Erythroblast (primary cell): ENCODE measurements around the gene ATP8B1.

ENCODE experiments used
- DNase-seq, 2 experiments: peaks; one replicate each; lab custom pipeline; 2025; lab: John Stamatoyannopoulos, UW
- GATA1 ChIP-seq: IDR thresholded peaks from 2 replicates; pipeline ENCODE4 v1.6.1; 2011; ENCODE audit warnings: low read depth, mild to moderate bottlenecking, control low read depth, low read length, moderate library complexity
- POLR2A ChIP-seq: IDR thresholded peaks from 2 replicates; pipeline ENCODE4 v1.6.1; 2011; ENCODE audit warnings: mild to moderate bottlenecking, low read length

ATP8B1 gene

DNA sequence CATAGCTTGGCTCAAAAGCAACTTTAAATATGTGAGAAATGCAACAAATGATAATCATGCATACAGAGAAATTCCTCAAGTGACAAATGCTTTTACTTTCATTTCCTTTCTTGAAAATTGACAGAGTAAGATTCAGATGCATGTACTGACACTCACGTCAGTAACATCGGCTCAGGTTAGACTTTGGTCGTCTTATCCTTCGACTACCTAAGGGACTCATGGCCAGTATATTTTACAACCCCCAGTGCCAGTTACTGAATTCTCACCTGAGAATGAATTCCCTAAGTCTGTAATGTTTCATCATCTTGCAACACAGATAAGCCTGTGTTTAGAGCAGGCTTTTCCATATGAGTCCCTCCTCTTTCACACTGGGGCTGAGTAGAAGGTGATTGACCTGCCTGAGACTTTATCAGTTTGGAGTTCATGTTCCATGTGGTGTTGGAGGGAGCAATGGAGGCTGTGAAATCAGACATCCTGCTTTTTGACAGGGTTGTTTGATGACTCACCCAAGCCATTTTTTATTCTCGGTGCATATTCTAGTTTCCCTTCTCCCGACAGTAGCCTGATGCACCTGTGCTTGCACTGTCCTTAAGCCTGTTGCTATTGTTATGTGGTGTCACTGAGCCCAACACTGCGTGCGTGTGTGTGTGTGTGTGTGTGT lies 30.5 kb upstream of the ATP8B1 start:
- TF ChIP-seq POLR2A (no peak), GATA1 (no peak)
- DNase-seq, result peak in 1 of 2 experiments; percentile 50

DNA sequence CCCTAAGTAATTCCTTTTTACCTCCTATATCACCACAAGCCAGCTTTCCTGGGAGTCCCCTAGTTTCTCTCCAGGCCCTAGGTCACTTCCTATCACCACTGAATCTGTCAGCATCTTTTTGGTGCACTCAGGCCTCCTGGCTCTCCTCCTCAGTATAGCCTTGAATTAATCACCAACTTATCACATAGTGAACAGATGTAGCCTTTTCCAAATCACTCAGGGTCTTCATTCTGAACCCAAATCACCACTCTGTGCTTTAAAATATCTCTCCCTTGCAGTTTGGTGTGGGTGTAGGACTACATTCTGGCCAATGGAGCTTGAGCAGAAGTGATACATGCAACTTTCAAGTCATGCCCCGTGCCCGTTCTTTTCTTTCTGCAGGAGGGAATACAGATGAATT lies 29.6 kb upstream of the ATP8B1 start:
- peak; percentile 28 to 33 for DNase-seq

DNA sequence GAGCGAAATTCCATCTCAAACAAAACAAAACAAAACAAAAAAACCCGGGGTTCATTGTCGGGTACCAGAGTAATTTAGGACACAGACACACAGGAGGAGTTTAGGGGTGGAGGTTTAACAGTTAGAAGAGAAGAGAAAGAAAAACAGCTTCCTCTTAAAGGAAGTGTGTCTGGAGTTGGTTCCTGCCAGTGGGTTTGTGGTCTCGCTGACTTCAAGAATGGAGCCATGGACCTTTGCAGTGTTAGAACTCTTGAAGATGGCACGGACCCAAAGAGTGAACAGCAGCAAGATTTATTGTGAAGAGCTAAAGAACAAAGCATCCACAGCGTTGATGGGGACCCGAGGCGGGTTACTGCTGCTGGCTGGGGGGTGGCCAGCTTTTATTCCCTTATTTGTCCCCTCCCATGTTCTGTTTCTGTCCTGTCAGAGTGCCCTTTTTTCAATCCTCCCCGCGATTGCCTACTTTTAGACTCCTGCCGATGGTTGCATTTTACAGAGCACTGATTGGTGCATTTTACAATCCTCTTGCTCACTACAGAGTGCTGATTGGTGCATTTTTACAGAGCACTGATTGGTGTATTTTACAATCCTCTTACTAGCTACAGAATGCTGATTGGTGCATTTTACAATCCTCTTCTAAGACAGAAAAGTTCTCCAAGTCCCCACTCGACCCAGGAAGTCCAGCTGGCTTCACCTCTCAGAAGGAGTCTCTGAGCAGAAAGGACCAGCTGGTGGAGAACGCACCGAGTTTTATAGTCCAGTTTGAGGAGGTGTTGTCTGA lies 28.7 kb upstream of the ATP8B1 start:
- TF ChIP-seq POLR2A (no peak), GATA1 (no peak)
- DNase-seq, result no peak

More for the DNA sequence above, 29.6 kb upstream of the ATP8B1 start:
- TF ChIP-seq GATA1 (no peak), POLR2A (no peak)

DNA sequence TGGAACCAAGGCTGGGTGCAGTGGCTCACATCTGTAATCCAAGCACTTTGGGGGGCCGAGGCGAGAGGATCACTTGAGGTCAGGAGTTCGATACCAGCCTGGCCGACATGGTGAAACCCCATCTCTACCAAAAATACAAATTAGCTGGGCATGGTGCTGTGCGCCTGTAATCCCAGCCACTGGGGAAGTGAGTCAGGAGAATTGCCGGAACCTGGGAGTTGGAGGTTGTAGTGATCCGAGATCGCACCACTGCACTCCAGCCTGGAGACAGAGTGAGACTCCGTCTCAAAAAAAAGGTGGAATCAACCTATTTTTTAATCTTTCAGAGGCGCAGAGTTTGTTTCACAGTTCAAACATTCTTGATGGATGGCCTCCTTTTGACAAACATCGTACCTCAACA lies 24.5 kb upstream of the ATP8B1 start:
- no peak for DNase-seq
- TF ChIP-seq GATA1 (no peak), POLR2A (no peak)

DNA sequence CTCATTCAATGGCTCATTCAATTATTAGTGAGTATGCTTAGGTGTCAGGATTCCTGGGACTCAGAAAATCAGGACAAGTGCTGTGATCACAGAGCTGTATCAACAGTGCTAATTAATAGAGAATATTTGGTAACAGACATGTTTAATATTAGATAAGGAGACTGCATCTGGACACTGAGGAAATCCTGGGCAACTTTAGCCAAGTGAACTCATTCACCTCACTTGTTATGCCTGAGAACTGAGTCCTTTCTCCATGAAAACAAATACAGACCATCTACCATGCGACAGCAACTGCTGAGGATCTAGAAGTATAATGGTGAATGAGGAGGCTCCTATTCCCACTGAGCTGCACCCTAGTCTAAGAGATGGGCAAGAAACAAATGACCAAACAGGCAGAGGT lies 23.1 kb upstream of the ATP8B1 start:
- no peak for DNase-seq
- no peak for TF ChIP-seq GATA1
- TF ChIP-seq POLR2A, result no peak

DNA sequence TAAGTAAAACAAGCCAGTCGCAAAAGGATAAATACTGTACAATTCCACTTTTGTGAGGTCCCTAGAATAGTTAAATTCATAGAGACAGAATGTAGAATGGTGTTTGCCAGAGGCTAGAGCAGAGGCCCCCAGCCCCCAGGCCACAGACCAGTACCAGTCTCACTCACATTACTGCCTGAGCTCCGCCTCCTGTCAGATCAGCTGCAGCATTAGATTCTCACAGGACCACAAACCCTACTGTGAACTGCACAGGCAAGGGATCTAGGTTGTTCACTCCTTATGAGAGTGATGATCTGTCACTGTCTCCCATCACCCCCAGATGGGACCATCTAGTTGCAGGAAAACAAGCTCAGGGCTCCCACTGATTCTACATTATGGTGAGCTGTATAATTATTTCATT lies 17.5 kb upstream of the ATP8B1 start:
- DNase-seq, result peak; percentile 50 to 77

DNA sequence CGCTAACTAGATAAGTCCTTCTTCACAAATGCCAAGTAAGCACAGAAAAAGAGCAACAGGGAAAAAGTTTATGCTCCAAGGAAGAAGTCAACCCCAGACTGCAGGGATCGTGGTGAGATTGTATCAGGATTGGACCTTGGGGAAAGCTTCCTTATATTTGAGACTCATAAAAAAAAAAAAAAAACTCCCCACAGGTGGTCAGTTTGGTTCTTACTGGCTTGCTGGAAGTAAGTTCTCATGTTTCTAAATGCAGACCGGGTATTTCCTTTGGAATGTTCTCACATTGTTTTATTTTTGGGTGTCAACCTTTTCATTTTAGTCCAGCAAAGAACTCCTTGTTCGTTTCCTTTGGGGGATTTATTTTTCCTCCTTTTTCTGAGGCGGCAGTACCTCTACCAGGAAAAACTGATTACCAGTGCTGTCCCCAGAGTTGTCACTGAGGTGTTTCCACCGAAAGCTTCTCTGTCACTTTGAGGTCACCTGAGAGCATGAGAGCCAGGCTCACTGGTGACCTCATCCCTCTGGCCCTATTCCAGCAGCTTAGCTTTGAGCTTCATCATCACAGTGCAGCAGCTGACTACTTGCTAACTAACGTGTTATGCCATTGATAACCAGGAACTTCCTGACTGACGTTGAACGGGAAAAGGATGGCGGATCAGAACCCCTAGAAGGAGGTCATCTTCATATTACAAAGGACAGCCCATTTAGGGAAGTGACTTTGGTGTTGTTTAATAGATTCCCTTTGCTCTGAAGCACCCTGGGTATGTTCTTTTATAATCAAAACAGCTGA lies 16.8 kb upstream of the ATP8B1 start:
- peak; percentile 96 to 99 for DNase-seq
- TF ChIP-seq GATA1 (no peak), POLR2A (no peak)

DNA sequence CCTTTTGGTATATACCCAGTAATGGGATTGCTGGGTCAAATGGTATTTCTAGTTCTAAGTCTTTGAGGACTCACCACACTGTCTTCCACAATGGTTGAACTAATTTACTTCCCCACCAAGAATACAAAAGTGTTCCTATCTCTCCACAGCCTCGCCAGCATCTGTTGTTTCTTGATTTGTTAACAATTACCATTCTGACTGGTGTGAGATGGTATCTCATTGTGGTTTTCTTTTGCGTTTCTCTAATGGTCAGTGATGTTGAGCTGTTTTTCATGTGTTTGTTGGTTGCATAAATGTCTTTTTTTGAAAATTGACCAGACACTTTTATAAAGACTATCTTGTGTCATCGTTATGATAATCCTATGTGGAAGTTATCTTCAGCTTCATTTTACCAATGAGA lies 16.0 kb upstream of the ATP8B1 start:
- DNase-seq, result peak; percentile 65 to 73

DNA sequence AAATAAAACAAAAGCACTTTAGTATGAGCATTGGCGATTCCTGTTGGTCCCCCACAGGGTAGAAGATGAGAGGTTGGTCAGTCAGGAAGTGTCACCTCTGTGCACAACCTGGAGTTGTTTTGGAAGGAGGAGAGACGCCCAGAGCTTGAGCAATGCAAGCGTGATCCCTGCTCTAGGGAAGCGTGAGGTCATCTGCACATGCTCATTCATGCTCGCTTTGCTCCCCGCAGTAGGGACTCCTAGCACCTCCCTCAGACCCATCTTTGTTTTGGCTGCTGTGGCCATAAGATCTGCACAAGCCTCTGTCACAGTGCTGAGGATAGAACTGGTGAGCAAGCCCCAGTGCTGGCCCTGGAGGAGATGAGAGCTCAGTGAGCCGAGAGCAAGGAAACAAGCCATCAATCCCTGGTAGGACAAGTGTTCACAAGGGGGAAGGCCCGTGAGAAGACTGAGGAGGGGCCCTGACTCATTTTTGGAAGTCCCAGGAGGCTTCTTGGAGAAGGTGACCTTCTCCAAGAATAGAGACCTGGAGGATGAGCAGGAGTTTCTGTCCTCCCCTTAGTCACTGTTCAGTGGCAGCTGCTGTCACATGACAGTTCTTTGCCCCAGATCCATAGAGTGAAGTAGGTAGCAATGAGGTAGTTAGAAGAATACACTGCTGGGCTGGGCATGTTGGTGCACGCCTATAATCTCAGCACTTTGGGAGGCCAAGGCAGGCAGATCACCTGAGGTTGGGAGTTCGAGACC lies 13.3 kb upstream of the ATP8B1 start:
- DNase-seq, result peak in 1 of 2 experiments; percentile 45
- TF ChIP-seq POLR2A, result no peak
- no peak for TF ChIP-seq GATA1

More for the DNA sequence above, 16.0 kb upstream of the ATP8B1 start:
- no peak for TF ChIP-seq GATA1
- no peak for TF ChIP-seq POLR2A

DNA sequence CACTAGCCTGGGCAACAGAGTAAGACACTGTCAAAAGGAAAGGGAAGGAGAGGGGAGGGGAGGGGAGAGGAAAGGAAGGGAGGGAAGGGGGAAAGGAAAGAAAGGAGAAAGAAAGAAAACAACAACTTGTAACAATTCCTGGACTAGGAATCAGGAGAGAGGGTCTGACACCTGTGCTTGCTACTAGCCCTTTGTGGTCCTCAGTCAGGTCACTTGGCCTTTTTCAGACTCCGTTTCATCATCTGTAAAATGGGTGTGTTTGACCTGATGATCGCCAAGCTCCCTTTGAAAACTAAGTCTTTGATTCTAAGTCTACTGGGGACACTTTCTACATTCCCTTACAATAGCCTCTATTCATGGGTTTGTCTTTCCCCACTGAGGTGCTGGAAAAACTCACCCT lies 11.4 kb upstream of the ATP8B1 start:
- TF ChIP-seq GATA1, result no peak
- TF ChIP-seq POLR2A, result no peak
- no peak for DNase-seq

DNA sequence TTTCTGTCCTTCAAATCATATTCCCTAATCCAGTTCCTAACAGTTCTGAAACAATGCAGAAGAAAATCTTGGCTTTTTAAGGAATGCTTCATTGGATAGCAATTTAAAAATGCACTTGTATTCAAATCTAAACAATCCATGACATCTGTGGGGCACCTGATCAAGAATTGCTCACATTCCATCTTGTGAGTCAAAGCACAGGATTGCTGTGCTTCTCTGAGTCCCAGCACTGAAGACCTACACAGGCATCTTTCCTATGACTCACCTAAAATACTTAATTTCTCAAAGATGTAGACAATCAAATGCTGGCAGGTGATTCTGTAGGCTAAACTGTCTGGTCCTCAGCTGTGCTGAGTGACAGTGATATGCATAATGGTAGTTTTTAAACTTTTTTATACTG lies 10.1 kb upstream of the ATP8B1 start:
- no peak for DNase-seq

DNA sequence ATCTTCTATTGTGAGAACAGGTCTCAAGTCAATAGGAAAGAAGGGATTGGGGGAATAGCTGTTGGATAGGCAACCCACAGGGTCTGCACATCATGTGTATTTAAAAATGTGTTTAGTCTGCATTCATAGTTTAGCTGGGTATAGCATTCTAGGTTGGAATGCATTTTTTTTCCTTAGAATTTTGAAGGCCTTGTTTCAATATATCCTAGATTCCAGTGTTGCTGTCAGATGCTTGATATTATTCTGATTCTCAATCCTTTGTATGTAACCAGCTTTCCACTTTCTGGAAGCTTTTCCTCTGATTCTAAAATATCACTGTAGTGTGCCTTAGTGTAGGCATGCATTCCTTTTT lies 9.0 kb upstream of the ATP8B1 start:
- TF ChIP-seq GATA1, result no peak
- TF ChIP-seq POLR2A, result no peak
- no peak for DNase-seq

More for the DNA sequence above, 10.1 kb upstream of the ATP8B1 start:
- no peak for TF ChIP-seq POLR2A
- no peak for TF ChIP-seq GATA1

DNA sequence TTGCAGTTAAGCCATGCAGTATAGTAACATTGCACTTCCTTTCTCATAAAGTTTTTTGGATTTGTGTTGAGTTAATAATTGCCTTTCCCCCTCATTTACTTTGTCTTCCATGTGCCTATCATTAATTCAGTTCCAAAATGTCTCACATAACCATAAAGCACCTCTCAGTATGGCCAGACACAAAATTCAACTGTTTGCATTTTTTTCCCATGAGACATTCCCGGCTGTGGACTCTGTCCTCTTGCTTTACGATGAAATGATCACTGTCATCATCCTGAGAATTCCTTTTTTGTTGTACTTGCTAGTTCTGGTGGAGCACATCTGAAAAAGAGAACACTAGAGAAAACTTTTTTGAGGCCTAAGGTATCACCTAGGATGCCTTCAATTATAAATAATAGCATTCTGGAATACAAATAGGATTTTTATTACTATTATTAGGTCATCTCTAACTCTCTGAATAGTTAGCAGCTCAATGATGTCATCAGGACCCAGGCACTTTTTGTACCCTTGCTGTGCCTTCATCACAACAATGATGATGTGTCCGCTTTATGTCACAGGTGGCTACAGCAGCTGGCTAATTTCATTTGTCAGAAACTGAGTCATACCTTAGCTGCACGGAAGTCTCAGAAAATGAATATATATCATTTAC lies 8.5 kb upstream of the ATP8B1 start:
- no peak for TF ChIP-seq GATA1
- TF ChIP-seq POLR2A, result no peak
- DNase-seq, result no peak
